GM13976 (cell line): ENCODE results near the gene PRKCA.

Experiments used
- DNase-seq: peaks from one replicate; pipeline ENCODE4 v3.0.0; 2012; ENCODE audit warnings: low spot score
- CTCF ChIP-seq: IDR thresholded peaks from 2 replicates; pipeline ENCODE4 v1.5.1; 2012; ENCODE audit warnings: borderline replicate concordance, mild to moderate bottlenecking; ENCODE audit not compliant: insufficient read depth; ENCODE audit errors: extremely low read depth, missing control alignments, control extremely low read depth
- in situ Hi-C: fragments of 300-500 bp; cut with MboI; formaldehyde crosslinking; loops from one replicate; pipeline ENCODE4 v1.12.0; 2022; ENCODE audit warnings: low sequenced_read_pairs, mixed read lengths, inconsistent platforms; ENCODE audit not compliant: unreplicated experiment

The PRKCA gene

DNA sequence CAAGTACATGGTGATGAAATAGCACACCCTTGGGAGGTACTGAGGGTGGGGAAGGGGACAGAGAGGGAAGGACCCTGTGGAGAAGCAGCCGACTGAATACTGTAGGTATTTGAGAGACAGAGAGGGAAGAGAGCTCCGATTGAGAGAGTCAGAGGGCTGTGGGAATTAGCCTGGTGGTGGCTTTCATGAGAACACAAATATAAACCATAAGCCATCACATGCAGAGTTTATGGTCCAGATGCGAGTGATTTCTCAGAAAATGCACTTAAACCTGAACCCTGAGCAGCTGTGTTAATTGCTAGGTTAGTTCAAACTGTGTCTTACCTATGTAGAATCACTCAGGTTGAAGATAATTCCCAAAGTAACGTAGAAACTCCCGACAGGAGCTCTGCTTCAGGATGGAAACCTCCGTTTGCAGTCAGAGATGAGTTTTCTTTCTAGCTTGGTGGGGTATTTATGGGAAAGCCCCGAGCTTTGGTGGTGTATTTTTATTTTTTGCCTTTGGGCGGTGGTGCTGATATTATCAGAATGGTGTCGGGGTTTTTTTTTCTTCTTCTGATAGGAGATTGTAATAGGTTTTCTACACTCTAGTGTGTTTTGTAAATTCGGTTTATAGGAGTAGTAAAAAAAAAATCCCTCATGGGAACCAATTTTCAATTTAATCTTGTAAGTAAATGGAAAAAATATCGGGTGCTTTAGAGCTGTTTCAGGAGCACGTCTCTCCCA, 347.6 kb downstream of the PRKCA start:
- TF ChIP-seq CTCF = no peak
- DNase-seq = no peak
- in situ Hi-C loops = no loop called here

DNA sequence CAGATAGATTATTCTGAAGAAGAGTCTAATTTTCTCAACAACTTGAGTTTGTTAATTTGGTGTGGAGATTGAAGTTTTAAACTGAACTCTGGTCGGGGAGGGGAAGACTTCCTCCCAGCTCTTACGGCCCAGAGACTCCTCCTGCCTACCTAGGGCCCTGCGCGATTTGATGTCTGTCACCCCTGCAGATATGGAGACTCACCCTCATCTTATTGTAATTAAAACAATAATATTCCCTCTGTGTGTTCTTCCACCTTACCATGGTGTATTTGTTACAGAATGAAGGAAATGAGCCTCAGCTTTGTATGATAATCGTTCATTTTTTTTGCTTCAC, 348.1 kb downstream of the PRKCA start:
- no peak for DNase-seq
- no peak for TF ChIP-seq CTCF
- in situ Hi-C loops = no loop called here

DNA sequence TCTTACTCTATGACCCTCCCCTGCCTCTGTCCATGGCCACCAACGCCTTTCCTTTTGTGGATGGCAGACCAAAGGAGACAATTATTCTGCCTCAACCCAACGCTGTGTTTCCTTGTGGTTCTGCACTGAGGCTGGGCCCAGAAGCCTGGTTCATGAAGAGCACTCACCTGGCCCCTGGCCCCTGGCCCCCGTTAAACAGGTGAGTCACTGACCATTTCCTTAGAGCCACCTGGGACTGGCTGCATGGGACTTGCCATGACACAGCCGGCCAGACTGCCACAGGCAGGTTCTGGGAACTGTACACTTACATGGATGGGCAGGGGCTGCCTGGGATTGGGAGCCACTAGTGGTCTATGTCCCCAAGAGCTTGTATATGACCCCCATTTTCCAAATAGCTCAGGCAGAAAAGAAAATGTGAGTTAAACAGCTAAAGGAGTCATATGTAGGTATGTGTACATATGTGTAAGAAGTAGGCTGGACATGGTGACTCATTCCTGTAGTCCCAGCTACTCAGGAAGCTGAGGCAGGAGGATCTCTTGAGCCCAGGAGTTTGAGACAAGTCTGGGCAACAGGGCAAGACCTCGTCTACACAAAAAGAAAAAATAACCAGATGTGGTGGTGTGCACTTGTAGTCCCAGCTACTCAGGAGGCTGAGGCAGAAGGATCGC, 350.6 kb downstream of the PRKCA start:
- TF ChIP-seq CTCF = no peak
- in situ Hi-C loops = no loop called here
- DNase-seq = no peak

- in situ Hi-C loops = no loop called here
- no peak for TF ChIP-seq CTCF
- DNase-seq = no peak
These were observed 351.8 kb downstream of the PRKCA start for GRCh38 chr17:66654106-66654740.

- no peak for DNase-seq
- in situ Hi-C loops = no loop called here
- TF ChIP-seq CTCF = no peak
These were observed 352.4 kb downstream of the PRKCA start for GRCh38 chr17:66654764-66655163.

- TF ChIP-seq CTCF = no peak
- in situ Hi-C loops = no loop called here
These were observed 353.0 kb downstream of the PRKCA start for GRCh38 chr17:66655461-66655860.

More at GRCh38 chr17:66655461-66655860, 353.0 kb downstream of the PRKCA start:
- no peak for DNase-seq
